Endothelial cell of umbilical vein (primary cell): ENCODE data around the gene RHAG. TPM values are rescaled to one million over a fixed set of nuclear protein-coding genes. Genes with fewer than 3 reads are reported as not detected.

Experiments used
- BruUV-seq: library from RNA; stranded (reverse); fragments of 400-500 nt; replicated peaks from 2 replicates; lab custom pipeline; 2021; lab: Mats Ljungman, UMichigan
- CTCF ChIA-PET: fragments of 300-600, 350-600 bp; sonication (Branson Sonifier 250); formaldehyde crosslinking; loops from one replicate; lab custom pipeline; 2021; ENCODE audit warnings: antibody characterized with exemption, inconsistent platforms; lab: Charles Lee
- POLR2A ChIA-PET: fragments of 300-600, 350-600 bp; sonication (Branson Sonifier 250); formaldehyde crosslinking; loops from one replicate; lab custom pipeline; 2021; ENCODE audit warnings: antibody characterized with exemption, inconsistent platforms; lab: Charles Lee
- DNase-seq: peaks from one replicate; pipeline ENCODE4 v3.0.0-alpha.2; 2011; ENCODE audit warnings: low read depth, low spot score
- FAIRE-seq: peaks from 2 replicates; lab custom pipeline; 2011; peaks lifted over from hg19 to GRCh38; lab: Jason Lieb, UNC
- H2AFZ ChIP-seq: 2 replicates; pipeline ENCODE4 v1.6.0; 2012; ENCODE audit warnings: low read depth, low read length, control low read depth, inconsistent platforms
- H3K27ac ChIP-seq: 2 replicates; pipeline ENCODE4 v1.5.1; 2011; ENCODE audit warnings: low read depth, mild to moderate bottlenecking, control low read depth, low read length, moderate library complexity; ENCODE audit not compliant: insufficient read depth
- H3K27me3 ChIP-seq, 2 experiments: 2 replicates each; pipeline versions ENCODE4 v1.6.0 to v1.6.1; 2011; ENCODE audit warnings: low read length in 2 of 2, mixed read lengths in 1 of 2; ENCODE audit not compliant: control insufficient read depth in 2 of 2, insufficient read depth in 2 of 2
- H3K36me3 ChIP-seq, 2 experiments: 2 replicates in 1 of 2; 3 replicates in 1 of 2; pipeline ENCODE4 v1.5.1; 2011; ENCODE audit warnings: low read length in 2 of 2, mild to moderate bottlenecking in 1 of 2, moderate library complexity in 1 of 2; ENCODE audit not compliant: control insufficient read depth in 2 of 2, insufficient read depth in 2 of 2; ENCODE audit errors: extremely low read depth in 1 of 2
- H3K4me1 ChIP-seq: 3 replicates; pipeline ENCODE4 v1.5.1; 2011; ENCODE audit warnings: mild to moderate bottlenecking, low read length; ENCODE audit not compliant: control insufficient read depth, insufficient read depth; ENCODE audit errors: extremely low read depth
- H3K4me2 ChIP-seq: 2 replicates; pipeline ENCODE4 v1.6.1; 2011; ENCODE audit warnings: low read length, control low read depth, mixed read lengths; ENCODE audit not compliant: insufficient read depth
- H3K4me3 ChIP-seq, 3 experiments: fragments of 200-600 bp in 1 of 3; sonication (generic), shearing (Covaris generic) in 1 of 3; replicated peaks in 1 of 3; 2 replicates each; pipeline ENCODE4 v1.5.1; 2011 to 2016; ENCODE audit warnings: control low read depth in 3 of 3, low read length in 3 of 3, mild to moderate bottlenecking in 2 of 3, inconsistent platforms in 1 of 3, low read depth in 1 of 3, moderate library complexity in 1 of 3; ENCODE audit not compliant: insufficient read depth in 1 of 3
- H3K79me2 ChIP-seq: 2 replicates; pipeline ENCODE4 v1.6.0; 2012; ENCODE audit warnings: low read length, inconsistent platforms; ENCODE audit not compliant: control insufficient read depth, insufficient read depth
- H3K9ac ChIP-seq: replicated peaks from 2 replicates; pipeline ENCODE3; 2011; ENCODE audit warnings: low read length, control low read depth; ENCODE audit not compliant: insufficient read depth; ENCODE audit errors: extremely low read depth
- H3K9me1 ChIP-seq: replicated peaks from 3 replicates; pipeline ENCODE4 v1.6.0; 2011; ENCODE audit warnings: mild to moderate bottlenecking, low read length; ENCODE audit not compliant: control insufficient read depth, insufficient read depth; ENCODE audit errors: extremely low read depth
- H3K9me3 ChIP-seq: replicated peaks from 2 replicates; pipeline ENCODE4 v1.5.1; 2012; ENCODE audit warnings: low read length, inconsistent platforms; ENCODE audit not compliant: control insufficient read depth, insufficient read depth
- H4K20me1 ChIP-seq: replicated peaks from 2 replicates; pipeline ENCODE3; 2011; ENCODE audit warnings: mild to moderate bottlenecking, low read length; ENCODE audit not compliant: control insufficient read depth, insufficient read depth; ENCODE audit errors: extremely low read depth
- CTCF ChIP-seq, 2 donors: IDR thresholded peaks; 1 replicate in 1 of 2; 2 replicates in 1 of 2; pipeline ENCODE4 v1.5.1; 2011; ENCODE audit warnings: low read length in 2 of 2, mild to moderate bottlenecking in 2 of 2, moderate library complexity in 2 of 2, control low read depth in 1 of 2, inconsistent platforms in 1 of 2, low read depth in 1 of 2; ENCODE audit not compliant: insufficient read depth in 1 of 2; ENCODE audit errors: extremely low read depth in 1 of 2
- EZH2 ChIP-seq: IDR thresholded peaks from 2 replicates; pipeline ENCODE4 v1.6.1; 2012; ENCODE audit warnings: borderline replicate concordance, low read depth, mild to moderate bottlenecking, moderate library complexity, low read length, inconsistent platforms; ENCODE audit not compliant: severe bottlenecking
- FOS ChIP-seq: IDR thresholded peaks from 2 replicates; pipeline ENCODE4 v1.6.1; 2011; ENCODE audit warnings: mild to moderate bottlenecking, low read length, moderate library complexity, borderline replicate concordance; ENCODE audit not compliant: insufficient read depth
- GATA2 ChIP-seq: IDR thresholded peaks from 2 replicates; pipeline ENCODE4 v1.7.0; 2011; ENCODE audit warnings: low read depth, mild to moderate bottlenecking, moderate library complexity, mixed read lengths, low read length; ENCODE audit not compliant: insufficient read length, insufficient read depth
- JUN ChIP-seq: IDR thresholded peaks from 2 replicates; pipeline ENCODE4 v1.6.1; 2011; ENCODE audit warnings: borderline replicate concordance, low read depth; ENCODE audit not compliant: insufficient read length, insufficient read depth
- MAX ChIP-seq: IDR thresholded peaks from 2 replicates; pipeline ENCODE4 v1.6.1; 2011; ENCODE audit not compliant: insufficient read depth, insufficient read length
- MYC ChIP-seq: IDR thresholded peaks from one replicate; pipeline ENCODE4 v1.6.1; 2011; ENCODE audit warnings: mild to moderate bottlenecking, low read depth, low read length
- POLR2A ChIP-seq: IDR thresholded peaks from 2 replicates; pipeline ENCODE4 v1.6.1; 2012; ENCODE audit warnings: low read depth, mild to moderate bottlenecking, control low read depth, low read length
- POLR2AphosphoS5 ChIP-seq: IDR thresholded peaks from 2 replicates; pipeline ENCODE4 v1.6.1; 2012; ENCODE audit warnings: low read depth, mild to moderate bottlenecking, control low read depth, low read length, moderate library complexity; ENCODE audit not compliant: insufficient read depth
- dilution Hi-C: fragments of 300-500 bp; cut with MboI; formaldehyde crosslinking; loops from one replicate; pipeline ENCODE4 v1.15.0; 2019; ENCODE audit warnings: low sequenced_read_pairs; ENCODE audit not compliant: extremely low pct_ligation_motif_present
- intact Hi-C: fragments of 100-400 bp; cut with micrococcal nuclease; formaldehyde crosslinking; loops from one replicate; pipeline ENCODE4 v1.10.0; 2022
- polyA plus RNA-seq, 4 experiments: library from polyadenylated mRNA; depleted of rRNA in 3 of 4; stranded (reverse) in 3 of 4; unstranded in 1 of 4; fragments of >200 nt; gene quantifications; 2 replicates each; pipeline versions ENCODE4 v1.2.1 to v1.2.3, GENCODE V29; 2011 to 2012; ENCODE audit warnings: missing spikeins in 1 of 4
- total RNA-seq: library from RNA; stranded (reverse); gene quantifications from 2 replicates; pipeline ENCODE4 v1.2.3, GENCODE V29; 2021

Gene RHAG
- total and polyA plus RNA-seq, 2 donors (not counting 3 experiments of a cell fraction or from before 2014, with no cell fraction given), result not detected

DNA sequence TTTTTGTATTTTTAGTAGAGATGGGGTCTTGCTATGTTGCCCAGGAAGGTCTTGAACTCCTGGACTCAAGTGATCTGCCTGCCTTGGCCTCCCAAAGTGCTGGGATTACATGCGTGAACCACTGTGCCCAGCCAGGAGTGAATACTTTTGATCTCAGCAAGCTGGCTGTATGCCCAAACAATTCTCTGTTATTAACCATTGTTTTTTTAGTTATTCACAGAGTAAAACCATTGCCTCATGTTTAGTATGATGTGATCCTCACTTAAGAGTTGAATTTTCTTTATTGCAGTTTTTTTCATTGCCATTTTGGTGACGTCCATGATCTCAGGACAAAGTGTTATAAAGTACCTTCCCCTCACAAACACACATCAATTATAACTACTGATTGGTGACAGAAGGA lies 71.4 kb downstream of the RHAG start:
- ChIA-PET POLR2A (interaction anchor here (0.6 kb wide), 1 partner anchor 1363 kb away, joined by 3 read pairs; no protein-coding TSS in a partner anchor), CTCF (interaction anchor here (2.0 to 17.7 kb wide), 4 partner anchors 12 to 41 kb away, joined by 5 to 205 read pairs (median 16); no protein-coding TSS in a partner anchor)
- Histone ChIP-seq H3K27ac (peak overlapping the region; percentile 97), H3K79me2 (no peaks in the 10 kb centered on the region), H3K36me3 (no peaks in the 10 kb centered on the region), H3K9me3 (no peaks in the 10 kb centered on the region), H3K27me3 (no peaks in the 10 kb centered on the region), H3K9me1 (no peaks in the 10 kb centered on the region), H3K4me2 (peak overlapping the region; percentile 7), H2AFZ (no peak overlapping the region), H3K4me1 (peaks cover 40% of the 10 kb centered on the region), H3K9ac (peak overlapping the region; percentile 15), H4K20me1 (no peaks in the 10 kb centered on the region), H3K4me3 (no peak overlapping the region)
- DNase-seq, result peak; percentile 47
- no peak for FAIRE-seq
- dilution Hi-C loops (no loop called here), intact Hi-C loops (no loop called here)
- TF ChIP-seq EZH2 (no peak), POLR2AphosphoS5 (no peak), FOS (no peak), JUN (no peak), POLR2A (no peak), CTCF (IDR thresholded peaks at IDR 0.05; ENCODE audit: extremely low read depth in 1 of 2, insufficient read depth in 1 of 2, low read depth in 1 of 2, low read length in 2 of 2) (no peak), MYC (no peak), MAX (no peak), GATA2 (no peak)
- no TSS peak for BruUV-seq
